GM19397 (cell line): ENCODE data around the gene GNB1L.

ENCODE experiments used
- ATAC-seq: cut with Tn5 transposase; IDR thresholded peaks from one replicate; pipeline ENCODE4 v1.9.1; 2021; ENCODE audit warnings: mild to moderate bottlenecking, moderate library complexity; ENCODE audit not compliant: unreplicated experiment

GNB1L gene

DNA sequence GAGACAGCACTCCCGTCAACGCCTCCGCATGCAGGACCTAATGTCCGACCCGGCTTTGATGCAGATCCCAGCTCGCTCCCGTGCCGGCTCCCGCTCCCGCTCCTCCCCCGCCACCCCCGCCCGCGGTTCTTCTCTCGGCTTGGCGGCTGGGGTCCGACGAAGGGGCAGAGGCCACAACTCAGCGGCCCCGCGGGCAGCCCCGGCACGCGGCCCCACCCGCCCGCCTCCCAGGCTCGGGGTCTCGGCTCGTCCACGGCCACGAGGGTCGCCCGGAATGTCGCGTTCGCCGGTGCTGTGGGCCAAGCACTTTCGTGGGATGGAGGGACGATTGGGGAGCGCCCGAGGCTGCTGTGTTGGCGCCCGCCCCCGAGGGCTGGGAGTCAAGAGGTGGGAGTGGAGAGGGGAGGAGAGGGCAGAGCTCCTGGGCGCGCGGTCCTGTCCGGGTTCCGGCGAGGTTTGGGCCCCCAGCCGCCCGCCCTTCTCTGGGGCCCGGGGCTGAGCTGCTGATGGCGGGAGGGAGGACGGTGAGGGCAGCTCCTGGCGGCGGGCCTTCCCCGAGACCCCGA is 99.4 kb downstream of the GNB1L start:
- no peak for ATAC-seq

GRCh38 chr22:19754701-19755144 is 100.0 kb downstream of the GNB1L start:
- ATAC-seq: no peak

GRCh38 chr22:19753996-19754700 is 100.5 kb downstream of the GNB1L start:
- ATAC-seq: no peak

DNA sequence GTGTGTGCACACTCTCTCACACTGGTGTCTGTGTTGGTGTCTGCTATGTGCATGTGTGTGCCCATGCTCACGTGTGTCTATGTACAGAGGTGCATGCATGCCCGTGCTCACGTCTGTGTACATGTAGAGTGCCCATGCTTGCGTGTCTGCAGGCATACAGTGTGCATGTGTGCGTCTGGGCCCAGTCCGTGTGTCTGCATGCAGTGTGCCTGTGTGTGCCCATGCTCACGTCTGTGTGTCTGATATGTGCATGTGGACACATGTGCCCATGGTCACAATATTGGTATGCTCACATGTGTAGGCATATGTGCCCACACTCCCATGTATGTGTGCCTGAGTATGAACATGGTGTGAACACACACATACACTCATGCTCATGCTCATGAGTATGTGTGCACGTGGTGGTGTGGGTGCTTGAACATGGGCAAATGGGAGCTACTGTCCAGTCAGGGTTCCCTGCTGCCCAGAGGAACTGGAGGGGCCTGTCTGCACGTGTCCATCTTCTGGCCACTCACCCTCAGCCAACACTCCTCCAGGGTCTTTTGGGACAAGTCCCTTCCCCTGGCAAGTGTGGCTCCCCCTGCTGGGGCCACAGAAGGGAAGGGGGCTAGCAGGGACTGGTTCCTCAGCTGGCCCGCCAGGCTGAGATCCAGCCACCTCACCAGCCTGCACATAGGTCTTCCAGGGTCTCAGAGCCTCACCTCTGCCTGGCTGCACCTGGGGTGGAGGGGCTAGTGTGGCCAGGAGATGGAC is 101.4 kb downstream of the GNB1L start:
- ATAC-seq: no peak

DNA sequence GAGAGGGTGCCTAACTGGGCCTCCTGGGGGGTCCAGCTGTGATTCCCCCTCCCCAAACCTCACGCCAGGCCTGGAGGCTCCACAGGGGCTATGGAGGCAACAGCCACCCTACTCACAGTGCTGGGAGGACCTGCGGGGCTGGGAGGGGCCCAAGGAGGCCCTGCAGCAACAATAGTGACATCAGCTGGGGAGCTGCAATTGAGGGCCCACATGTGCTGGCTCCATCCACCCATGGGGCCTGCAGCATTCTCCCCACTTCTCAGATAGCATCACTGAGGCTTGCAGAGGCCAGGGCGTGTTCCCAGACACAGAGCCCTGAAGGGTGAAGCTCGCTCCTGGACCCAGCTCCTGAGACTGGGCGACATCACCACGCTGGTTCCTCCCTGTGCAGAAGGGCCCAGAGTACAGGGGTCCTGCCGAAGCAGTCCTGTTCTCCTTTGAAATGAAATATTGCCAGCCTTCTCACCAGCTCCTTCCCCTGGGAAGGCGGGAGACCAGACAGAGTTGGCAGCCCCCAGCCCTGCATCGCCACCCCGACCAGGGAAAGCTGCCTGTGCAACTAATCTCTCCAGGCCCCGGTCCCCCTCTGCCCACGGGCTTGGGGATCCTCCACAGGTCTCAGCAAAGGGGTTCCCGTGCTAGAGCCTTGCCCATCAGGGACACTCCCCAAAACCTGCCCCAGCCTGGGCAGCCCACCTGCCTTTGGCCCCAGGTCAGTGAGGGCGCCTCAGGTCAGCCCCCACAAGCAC is 103.0 kb downstream of the GNB1L start:
- no peak for ATAC-seq

- ATAC-seq: no peak
Measured at GRCh38 chr22:19750507-19751490, 103.9 kb downstream of the GNB1L start.

GRCh38 chr22:19749876-19750275 is 104.8 kb downstream of the GNB1L start:
- no peak for ATAC-seq

- ATAC-seq: no peak
Measured at GRCh38 chr22:19748991-19749664, 105.5 kb downstream of the GNB1L start.

GRCh38 chr22:19748139-19748538 is 106.5 kb downstream of the GNB1L start:
- ATAC-seq: no peak

DNA sequence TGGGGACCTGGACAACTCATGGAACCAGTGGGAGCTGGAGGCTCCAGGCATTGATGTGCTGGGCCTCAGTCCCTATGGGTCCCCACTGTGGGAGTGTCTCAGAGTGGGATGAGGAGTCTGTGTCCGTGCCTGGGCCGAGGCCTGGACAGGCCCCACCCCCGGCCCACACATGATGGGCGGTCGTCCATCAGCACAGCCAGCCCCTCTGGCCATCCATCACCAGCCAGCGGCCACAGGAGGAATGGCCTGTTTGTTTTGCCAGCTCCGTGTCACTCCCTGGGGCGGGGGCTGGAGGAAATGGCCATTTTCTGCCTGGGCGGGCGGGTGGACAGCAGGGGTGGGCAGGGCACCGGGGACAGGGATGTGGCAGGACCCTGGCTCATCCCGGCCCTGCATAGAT is 107.1 kb downstream of the GNB1L start:
- no peak for ATAC-seq

- no peak for ATAC-seq
Measured at GRCh38 chr22:19746726-19747125, 107.9 kb downstream of the GNB1L start.

GRCh38 chr22:19745155-19746101 is 109.2 kb downstream of the GNB1L start:
- ATAC-seq: no peak

GRCh38 chr22:19744350-19745006 is 110.2 kb downstream of the GNB1L start:
- ATAC-seq: no peak

GRCh38 chr22:19743651-19744050 is 111.0 kb downstream of the GNB1L start:
- ATAC-seq: no peak

GRCh38 chr22:19743081-19743480 is 111.6 kb downstream of the GNB1L start:
- no peak for ATAC-seq

- no peak for ATAC-seq
Measured at GRCh38 chr22:19742160-19743066, 112.3 kb downstream of the GNB1L start.

- no peak for ATAC-seq
Measured at GRCh38 chr22:19741053-19741452, 113.6 kb downstream of the GNB1L start.
